ENCODE results near the gene HSF5. TPM values are rescaled to one million over a fixed set of nuclear protein-coding genes. Genes with fewer than 3 reads are reported as not detected.
A peak's percentile ranks its signal among the peaks of the same experiment; 100 is the strongest.
"Not testable (repeated sequence)": the region's sequence is repeated elsewhere in the genome, so short reads cannot be mapped to it uniquely, and the experiment has no call there.

HSF5 gene
- total RNA-seq, 1 donor from 2014 or later: 0.09 TPM

DNA sequence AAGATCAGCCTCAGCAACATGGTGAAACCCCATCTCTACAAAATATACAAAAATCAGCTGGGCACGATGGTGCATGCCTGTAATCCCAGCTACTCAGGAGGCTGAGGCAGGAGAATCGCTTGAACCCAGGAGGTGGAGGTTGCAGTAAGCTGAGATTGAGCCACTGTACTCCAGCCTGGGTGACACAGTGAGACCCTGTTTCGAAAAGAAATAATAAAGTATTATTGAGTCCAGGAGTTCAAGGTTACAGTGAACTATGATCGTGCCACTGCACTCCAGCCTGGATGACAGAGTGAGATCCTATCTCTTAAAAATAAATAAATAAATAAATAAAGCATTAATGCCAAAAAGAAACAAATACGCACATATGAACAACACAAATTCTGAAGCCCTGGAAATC is 6.4 kb downstream of the HSF5 start:
- DNase-seq (ENCODE audit: low spot score): not testable (repeated sequence)

DNA sequence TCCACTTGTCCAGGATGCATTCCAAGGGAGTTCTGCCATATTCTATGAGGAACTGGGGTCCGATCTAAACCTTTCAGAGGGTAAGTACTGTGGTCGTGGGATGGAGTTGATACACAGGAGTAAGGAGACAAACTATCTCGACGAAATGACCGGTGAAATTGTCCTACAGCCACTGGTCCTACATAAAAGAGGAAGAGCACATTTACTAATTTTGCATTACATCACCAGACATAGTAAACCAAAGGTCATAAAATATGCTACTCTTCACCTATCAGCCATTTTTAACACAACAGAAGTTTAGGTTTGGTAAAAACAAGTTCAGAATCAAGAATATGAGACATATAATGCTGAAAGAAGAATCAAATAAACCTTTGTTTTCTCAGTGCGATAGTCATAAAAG is 8.1 kb downstream of the HSF5 start:
- DNase-seq (ENCODE audit: low spot score): no peak

DNA sequence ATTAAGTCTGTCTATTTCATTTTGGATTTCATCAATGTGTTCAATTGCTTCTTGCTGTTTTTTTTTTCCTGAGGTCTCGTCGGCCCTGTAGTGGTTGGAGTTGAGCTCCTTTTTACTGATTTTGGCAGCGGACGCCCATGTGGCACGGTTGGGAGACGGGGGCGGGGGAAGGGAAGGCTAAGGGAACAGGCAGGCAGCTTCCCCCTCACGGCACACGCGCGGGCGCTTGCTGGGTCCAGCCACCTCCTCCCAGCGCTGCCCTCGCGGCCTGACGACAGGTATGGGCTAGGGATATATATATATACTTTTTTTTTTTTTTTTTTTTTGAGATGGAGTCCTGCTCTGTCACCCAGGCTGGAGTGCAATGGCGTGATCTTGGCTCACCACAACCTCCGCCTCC is 11.4 kb downstream of the HSF5 start:
- DNase-seq (ENCODE audit: low spot score): no peak

DNA sequence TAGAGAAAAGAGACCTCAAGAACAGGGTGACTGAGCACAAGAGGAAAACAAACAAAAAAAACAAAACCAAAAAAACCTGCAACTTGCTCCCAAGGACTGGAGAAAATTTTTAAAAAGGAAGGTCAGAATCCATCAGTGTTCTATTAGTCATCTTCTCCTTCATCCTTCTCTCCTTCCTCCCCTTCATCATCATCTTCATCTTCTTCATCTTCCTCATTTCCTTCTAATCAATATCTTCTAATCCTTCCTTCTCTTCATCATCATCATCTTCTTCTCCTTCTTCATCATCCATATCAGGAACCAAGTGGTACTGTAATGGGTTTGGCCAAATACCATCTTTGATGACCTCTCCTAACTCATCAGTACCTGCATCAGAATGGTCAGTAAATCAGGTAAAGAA is 12.2 kb downstream of the HSF5 start:
- DNase-seq (ENCODE audit: low spot score): no peak

DNA sequence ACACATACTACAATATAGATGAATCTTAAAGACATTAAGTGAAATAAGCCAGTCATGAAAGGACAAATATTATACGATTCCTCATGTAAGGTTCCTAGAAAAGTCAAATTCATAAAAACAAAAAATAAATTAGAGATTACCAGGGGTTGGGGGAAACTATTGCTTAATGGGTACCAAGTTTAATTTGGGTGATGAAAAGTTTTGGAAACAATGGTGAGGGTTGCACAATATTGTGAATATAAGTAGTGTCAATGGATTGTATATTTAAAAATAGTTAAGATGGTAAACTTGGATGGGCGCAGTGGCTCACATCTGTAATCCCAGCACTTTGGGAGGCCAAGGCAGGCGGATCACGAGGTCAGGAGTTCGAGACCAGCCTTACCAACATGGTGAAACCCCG is 17.9 kb downstream of the HSF5 start:
- no peak for DNase-seq (ENCODE audit: low spot score)

DNA sequence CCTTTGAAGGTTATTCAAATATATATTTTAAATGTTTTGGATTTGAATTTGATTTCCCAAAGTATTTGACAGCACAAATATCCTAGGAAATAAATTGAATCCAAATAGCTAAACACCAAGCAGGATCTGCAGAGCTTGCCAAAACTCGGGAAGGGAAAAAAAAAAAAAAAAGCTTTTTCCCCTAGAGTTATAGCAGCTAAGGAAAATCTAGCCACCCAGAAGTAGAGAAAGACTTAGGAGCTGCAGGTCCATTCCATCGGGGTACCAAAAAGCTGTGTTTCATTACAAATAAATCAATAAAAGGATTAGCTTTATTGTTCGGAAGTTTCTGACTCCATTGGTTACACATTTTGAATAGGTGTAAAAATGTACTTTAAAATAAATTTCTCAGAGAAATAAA is 19.3 kb downstream of the HSF5 start:
- DNase-seq (ENCODE audit: low spot score): no peak

DNA sequence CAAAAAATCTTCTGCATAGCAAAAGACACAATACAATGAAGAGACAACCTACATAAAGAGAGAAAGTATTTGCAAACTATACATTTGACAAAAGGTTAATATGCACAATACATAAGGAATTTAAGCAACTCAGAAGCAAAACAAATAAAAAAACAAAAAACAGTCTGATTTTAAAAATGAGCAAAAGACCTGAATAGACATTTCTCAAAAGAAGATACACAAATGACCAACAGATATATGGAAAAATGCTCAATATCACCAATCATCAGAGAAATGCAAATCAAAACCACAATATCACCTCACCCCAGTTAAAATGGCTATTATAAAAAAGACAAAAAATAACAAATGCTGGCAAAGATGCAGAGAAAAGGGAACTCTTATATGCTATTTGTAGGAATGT is 32.7 kb downstream of the HSF5 start:
- DNase-seq (ENCODE audit: low spot score): no peak

DNA sequence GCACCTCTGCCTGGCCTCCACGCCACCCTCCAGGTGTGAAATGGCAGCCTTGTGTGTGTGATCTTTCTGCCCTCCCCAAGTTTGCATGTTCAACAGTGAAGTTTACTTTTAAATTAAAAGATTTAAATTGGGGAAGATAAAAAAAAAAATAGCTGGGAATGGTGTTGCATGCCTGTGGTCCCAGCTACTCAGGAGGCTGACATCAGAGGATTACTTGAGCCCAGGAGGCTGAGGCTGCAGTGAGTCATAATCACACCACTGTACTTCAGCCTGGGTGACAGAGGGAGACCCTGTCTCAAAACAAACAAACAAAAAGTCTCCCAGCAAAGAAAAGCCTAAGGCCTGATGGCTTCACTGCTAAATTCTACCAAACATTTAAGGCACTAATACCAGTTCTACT is 35.5 kb downstream of the HSF5 start:
- no peak for DNase-seq (ENCODE audit: low spot score)

DNA sequence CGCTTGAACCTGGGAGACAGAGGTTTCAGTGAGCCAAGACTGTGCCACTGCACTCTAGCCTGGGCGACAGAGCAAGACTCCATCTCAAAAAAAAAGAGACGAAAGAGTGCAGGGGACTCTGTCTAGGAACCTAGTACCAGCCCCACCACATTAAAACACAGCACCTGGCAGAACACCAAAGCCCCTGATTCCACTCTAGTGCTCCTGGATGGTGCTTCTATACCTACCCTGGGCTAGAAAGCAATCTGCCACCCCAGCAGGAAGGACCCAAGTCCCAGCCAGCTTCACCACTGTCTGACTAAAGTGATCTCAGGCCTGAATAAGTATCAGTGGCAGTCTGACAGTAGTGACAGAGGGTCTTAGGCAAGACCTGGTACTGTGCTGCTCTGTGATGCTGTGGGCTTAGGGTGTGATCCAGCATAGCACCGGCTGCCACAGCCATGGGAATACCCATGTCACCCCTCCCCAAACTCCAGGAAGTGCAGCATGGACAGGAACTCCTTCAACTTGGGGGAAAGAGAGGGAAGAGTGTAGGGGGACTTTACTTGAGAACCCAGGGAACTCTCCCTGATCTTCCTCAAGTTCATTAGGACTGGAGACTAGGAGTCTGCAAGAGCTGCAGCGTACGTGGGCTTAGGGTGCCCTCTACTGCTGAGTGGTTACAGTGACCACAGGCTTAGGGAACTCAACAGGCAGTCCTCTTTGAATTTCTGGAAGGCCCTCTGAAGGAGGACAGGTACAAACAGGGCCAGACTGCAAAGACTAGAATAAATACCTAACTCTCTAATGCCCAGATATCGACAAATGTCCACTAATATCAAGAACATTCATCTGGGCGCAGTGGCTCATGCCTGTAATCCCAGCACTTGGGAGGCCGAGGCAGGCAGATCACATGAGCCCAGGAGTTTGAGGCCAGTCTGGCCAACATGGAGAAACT is 40.9 kb downstream of the HSF5 start:
- peak; percentile 68 for DNase-seq (ENCODE audit: low spot score)

DNA sequence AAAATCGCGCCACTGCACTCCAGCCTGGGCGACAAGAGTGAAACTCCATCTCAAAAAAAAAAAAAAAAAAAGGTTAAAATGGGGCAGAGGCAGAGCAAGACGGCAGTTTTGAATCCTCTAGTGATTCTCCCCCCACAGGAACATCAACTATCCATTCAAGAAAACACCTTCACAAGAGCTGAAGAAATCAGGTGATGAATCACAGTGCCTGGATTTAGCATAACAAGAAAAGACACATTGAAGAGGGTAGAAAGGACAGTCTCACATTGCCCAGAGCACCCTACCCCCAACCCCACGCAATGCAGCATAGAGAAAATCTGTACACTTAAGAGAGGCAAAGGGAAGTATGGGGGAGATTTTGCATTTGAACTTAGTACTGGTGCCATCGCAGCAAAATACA is 42.1 kb downstream of the HSF5 start:
- DNase-seq (ENCODE audit: low spot score): no peak

DNA sequence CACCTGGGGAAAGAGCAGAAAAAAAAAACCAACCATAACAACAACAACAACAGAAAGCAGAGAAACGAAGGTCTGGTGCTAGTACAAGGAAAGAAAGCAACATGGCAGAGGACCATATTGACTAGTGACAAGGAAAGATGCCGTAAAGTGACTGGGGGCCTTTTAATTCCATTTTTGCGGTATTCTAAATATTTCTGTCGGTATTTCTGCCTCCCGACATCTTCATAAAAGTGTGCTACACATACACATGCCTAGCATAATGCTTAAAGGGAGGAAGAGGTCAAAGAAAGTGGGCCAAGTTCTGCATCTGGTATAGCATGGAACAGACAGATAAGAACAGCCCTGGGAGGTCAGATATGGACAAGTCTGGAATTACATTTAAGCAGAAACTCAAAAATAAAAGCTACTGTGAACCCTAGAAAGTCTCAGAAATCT is 51.4 kb downstream of the HSF5 start:
- no peak for DNase-seq (ENCODE audit: low spot score)

DNA sequence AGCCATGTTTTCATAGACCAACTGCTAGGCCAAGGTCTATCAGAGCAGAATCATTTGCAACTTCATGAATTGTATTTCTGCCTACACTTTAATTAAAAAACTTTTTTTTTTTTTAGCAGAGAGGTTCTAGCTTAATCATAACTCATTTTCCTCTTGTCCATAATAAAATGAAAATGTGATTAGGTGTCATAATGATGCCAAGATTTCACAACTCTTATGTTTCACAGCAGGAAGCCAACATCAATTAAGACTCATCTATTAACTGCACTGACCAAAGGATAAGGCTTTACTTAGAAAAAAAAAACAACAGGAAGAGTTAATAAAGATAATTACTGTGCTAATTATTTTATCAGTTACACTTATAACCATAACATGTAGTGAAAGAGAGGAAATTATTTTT is 52.0 kb downstream of the HSF5 start:
- DNase-seq (ENCODE audit: low spot score): no peak

DNA sequence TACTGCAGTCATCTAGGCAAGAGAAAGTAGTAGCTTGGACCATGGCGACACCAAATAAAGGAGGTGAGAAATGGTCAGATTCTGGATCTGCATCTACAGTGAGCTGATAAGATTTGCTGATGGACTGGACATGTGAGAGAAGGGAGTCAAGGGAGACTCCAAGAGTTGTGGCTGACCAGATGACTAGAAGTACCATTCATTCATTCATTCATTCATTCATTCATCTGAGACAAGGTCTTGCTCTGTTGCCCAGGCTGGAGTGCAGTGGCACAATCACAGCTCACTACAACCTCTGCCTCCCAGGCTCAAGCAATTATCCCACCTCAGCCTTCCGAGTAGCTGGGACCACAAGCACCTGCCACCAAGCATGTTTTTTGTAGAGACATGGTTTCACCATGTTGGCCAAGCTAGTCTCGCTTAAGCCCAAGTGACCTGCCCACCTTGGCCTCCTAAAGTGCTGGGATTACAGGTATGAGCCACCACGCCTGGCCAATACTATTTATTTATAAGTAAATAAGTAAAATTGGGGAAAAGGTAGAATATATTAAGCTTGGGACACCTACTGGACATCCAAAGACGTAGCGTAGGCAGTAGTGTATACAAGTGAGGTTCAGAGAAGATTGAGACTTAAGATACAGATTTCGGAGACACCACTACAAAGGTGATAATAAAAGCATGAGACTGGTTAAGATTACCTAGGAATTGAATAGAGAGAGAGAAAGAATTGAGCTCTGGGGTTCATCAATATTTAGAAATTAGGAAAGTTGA is 55.2 kb downstream of the HSF5 start:
- no peak for DNase-seq (ENCODE audit: low spot score)

DNA sequence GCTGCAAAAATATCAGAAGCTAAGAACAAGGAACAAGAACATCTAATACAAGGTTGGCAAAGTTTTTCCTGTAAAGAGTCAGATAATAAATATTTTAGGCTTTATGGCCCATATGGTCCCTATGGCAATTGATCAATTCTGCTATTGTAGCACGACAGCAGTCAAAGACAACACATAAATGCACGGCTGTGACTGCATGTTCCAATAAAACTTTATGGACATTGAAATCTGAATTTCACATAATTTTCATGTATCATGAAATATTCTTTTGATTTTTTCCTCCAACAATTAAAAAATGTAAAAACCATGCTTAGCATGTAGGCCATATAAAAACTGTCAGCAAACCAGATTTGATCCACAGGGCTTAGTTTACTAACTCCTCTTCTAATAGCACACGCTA is 60.4 kb downstream of the HSF5 start:
- DNase-seq (ENCODE audit: low spot score): no peak

DNA sequence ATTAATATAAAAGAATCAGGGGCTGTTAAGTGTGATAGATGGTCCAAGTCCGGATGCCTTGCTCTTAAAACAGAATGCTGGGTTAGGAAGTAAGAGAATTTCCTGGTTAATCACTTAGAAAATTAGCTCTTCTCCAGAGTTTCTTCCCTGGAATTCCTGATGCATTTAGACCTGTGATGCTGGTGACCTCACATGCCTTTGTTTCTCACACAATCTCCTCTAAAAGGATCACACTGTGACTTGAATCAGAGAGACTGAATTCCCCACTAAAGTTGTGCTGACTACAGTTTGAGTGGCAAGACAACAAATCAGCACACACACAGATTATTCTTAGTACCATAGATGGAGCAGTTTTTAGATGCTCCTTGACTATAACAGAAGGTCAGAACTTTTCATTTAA is 66.5 kb downstream of the HSF5 start:
- DNase-seq (ENCODE audit: low spot score): no peak

DNA sequence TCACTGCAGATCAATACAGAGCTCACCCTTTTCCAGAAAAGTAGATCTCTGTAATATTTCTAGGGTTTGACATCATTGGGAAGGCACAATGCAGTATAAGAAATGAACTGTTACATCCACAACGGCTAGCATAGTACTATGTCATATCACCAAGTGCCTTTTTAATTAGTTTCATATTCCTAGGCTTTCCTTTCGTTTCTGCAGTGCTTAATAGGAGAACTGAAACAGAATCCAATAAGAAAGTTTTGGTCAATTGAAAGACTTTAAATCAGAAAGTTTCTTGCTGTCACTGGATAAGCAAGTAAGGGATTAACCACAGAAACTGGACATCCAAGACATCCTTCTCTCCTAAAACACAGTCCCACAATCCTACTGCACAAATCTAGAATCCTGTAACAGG is 67.4 kb downstream of the HSF5 start:
- DNase-seq (ENCODE audit: low spot score): no peak

DNA sequence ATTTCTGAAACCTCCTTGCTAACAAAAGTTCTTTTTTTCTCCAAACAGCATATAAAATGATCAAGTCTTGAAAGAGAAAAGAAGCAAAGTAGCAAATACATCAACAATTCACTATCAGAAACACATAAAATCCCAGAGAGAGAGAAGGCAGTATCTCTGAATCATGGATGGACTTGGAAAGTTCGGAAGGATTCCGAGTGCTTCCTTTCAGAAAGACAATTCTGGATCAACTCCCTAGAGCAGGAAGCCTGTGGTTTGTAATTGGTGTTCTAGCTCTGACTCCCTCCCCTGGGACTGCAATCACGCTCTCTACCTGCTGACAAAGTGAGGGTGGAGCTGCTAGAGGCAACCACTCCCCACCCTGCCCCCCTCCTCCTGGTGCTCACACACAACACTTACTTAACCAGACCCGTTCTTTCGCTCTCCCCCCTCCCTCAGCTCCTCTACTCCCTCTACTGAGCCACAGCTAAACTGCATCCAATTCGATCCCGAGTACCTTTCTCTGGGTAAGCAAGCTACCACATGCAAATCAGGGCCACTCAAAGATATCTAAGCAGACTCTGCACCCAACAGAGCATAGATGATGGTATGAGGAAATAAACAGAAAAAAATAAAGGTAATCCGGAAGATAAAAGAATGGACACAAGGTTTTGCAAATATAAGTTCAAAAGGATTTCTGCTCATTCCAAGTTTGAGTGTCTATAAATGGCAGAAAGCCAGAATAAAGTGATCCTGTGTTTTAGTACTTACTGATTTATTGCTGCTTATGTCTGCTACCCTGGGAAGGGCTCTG is 70.7 kb downstream of the HSF5 start, which contains the start of gene RNF43:
RNF43 (minus strand) TSS at position 235 of the 793 bp plus-strand sequence. CDS start 1,957 bp downstream, outside the sequence.
- DNase-seq (ENCODE audit: low spot score): peak; percentile 97

DNA sequence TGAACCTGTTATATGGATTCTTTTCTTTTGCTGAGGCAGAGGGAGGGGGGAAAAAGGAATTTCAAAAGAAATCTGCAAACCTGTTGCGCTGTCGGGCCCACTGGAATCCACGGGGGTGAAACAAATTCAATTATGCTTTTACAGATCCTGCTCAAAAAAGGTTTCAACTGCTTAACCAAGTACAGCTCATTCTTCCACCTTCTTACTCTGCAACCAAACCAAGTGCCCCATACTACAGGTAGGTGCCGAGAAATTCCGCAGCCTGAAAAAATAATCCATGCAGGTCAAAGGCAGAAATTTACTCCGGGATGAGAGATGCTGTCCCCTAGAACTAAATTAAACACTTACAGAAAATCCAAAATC is 71.3 kb downstream of the HSF5 start:
- no peak for DNase-seq (ENCODE audit: low spot score)

DNA sequence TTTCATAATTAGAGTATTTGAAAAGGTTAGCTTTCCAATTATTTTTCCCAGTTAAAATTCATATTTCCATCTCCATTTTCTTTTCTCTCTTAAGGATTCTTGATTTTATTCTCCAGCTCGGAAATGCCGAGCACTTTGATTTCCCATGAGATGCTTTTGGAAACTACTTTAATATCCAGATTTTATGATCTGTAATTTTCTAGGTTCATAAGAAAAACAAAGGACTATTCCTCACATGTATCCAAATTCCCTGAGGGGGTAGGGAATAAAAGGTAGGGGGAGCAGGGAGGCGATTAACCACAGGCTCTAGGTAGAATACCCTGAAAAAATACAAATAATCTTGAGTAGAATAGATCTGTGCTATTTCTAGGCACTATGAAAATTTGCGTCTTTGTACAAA is 71.8 kb downstream of the HSF5 start:
- no peak for DNase-seq (ENCODE audit: low spot score)

DNA sequence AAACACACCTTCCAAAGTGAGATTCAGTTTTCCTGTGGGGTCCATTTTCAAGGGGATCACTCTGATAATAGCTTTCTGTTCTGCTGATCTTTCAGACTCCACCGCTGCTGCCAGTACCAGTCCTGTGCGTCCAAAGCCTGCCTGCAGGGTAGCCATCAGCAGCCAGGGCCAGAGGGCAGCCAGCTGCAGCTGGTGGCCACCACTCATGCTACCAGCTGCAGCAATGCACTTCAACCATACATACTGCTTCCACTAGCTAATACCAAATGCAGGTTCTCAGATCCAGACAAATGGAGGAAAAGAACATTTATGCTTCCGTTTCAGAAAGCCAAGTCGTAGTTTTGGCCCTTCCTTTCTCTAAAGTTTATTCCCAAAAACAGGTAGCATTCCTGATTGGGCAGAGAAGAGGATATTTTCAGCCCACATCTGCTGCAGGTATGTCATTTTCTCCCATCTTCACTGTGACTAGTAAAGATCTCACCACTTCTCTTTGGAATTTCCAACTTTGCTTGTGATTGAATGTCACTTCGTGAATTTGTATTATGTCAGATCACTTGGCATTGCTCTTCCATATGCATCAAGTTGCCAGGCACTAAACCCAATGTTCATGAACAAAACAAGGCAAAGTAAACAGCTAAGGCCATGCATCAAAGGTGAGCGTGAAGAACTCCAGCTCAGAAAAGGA is 72.7 kb downstream of the HSF5 start:
- DNase-seq (ENCODE audit: low spot score): peak; percentile 16

DNA sequence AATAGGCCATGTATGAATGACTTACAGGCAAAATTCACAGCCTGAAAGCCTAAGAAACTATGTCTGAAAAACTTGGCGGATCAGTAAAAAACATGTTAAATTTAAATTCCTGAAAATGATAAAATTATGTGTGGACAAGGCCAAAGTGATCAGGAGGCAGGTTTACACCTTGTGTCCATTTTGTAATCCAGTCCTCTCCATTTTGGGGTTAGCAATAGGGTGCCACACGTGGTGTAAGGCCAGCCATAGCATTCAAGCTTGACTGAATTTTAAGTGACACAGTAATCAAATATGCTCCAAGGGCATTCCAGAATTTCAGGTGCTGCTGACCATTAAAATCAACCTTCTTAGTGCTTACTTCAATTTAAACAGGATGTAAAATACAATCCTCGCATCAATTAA is 73.6 kb downstream of the HSF5 start:
- no peak for DNase-seq (ENCODE audit: low spot score)

DNA sequence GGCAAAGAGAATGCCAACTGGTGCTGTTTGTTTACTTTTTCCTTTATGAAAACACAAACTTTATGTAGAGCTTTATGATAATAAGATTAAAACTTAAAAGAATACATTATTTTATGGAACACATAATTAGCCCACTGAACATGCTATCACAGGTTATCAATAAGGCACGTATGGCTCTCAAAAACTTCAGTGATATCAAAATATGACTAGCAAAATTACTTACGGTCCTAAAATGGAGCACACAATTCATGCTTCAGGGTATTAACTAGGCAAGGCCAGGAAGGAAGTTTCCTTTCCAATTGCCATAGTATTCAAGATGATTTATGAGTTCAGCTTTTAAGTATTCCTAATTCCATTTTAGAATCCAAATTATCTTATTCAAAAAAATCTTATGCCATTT is 74.5 kb downstream of the HSF5 start:
- no peak for DNase-seq (ENCODE audit: low spot score)

All from mucosa of gallbladder (tissue), 1 donor.